H4 (cell line): ENCODE data around the gene UBA7. TPM values are rescaled to one million over a fixed set of nuclear protein-coding genes. Genes with fewer than 3 reads are reported as not detected.
"Not testable (repeated sequence)": the region's sequence is repeated elsewhere in the genome, so short reads cannot be mapped to it uniquely, and the experiment has no call there.

ENCODE experiments used
- DNase-seq: peaks from one replicate; pipeline ENCODE4 v3.0.0-alpha.2; 2015; ENCODE audit warnings: low spot score
- total RNA-seq: library from RNA; depleted of rRNA; stranded (reverse); fragments of >200 nt; shearing (Covaris generic); gene quantifications from 2 replicates; pipeline ENCODE4 v1.2.3, GENCODE V29; 2014

UBA7 gene
- total RNA-seq, 1 experiment from 2014 or later: 10.4 TPM

- no peak for DNase-seq
Measured at GRCh38 chr3:49785565-49786356, 28.0 kb downstream of the UBA7 start.

DNA sequence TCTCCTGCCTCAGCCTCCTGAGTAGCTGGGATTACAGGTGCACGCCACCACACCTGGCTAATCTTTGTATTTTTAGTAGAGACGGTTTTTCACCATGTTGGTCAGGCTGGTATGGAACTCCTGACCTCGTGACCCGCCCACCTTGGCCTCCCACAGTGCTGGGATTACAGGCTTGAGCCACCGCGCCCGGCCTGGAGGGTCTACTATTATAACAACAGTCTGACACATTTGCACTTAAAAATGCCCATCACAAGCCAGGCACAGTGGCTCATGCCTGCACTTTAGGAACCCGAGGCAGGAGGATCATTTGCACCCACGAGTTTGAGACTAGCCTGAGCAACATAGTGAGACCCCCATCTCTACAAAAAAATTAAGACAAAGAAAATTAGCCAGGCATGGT lies 31.5 kb downstream of the UBA7 start:
- not testable (repeated sequence) for DNase-seq

GRCh38 chr3:49781415-49782199 lies 32.1 kb downstream of the UBA7 start:
- no peak for DNase-seq

- DNase-seq: not testable (repeated sequence)
Measured at GRCh38 chr3:49780975-49781365, 32.8 kb downstream of the UBA7 start.

DNA sequence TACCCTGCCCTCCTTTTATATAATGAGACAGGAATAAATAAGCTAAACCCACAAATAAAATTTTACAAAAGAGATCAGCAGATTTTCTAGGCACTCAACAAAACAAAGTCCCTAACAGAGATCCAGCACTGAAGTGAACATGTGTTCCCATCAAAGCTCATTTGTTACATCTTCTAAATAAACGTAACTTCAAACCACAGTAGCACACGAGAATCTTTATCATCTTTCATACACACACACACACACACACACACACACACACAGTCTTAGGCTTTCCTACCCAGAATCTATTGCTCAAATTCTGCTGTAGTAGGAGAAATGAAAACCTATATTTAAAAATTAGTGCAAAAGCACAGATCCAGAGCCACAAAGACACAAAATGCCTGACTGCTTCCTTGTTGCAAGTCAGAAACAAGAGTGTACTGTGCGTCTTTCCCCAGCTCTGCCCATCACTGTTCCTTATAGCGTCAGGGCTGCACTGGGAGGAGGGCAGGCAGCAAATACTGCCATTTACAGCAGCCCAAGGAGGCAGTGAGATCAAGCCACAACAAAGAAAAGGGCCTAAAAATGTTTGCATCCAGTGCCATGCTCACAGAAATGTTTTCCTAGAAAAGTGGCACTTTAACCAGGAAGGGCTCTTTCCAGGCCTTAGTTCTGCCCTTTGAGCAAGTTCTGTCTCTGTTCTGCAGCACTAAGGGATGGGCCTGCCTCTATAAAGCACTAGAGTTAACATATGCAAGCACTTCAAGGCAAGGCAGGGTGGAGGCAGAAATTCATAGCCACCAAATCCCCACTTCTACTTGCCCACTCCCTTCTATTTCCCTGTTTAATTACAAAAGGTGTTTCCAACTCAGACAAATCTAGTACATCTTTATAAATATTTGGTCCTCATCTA lies 33.4 kb downstream of the UBA7 start:
- DNase-seq: no peak

DNA sequence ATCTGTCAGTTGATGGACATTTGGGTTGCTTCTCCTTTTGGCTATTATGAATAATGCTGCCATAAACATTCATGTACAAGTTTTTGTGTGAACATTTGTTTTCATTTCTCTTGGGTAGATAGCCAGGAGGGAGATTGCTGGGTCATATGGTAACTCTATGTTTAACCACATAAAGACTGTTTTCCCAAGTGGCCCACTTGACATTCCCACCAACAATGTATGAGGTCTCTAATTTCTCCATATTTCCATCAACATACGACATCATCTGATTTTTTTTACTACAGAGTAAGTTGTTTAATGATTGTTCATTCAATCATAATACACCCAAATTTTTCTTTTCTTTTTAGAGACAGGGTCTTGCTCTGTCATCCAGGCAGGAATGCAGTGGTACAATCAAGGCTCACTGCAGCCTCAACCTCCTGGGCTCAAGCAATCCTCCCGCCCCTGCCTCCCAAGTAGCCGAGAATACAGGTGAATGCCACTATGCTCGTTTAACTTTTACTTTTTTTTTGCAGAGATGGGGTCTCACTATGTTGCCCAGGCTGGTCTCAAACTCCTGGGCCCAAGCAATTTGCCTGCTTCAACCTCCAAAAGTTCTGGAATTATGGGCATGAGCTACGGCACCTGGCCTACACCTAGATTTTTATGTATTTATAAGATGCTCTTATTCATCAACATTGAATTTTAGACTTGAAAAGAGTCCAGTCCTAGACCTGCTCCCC lies 34.2 kb downstream of the UBA7 start:
- no peak for DNase-seq

GRCh38 chr3:49776101-49776500 lies 37.7 kb downstream of the UBA7 start:
- DNase-seq: not testable (repeated sequence)

GRCh38 chr3:49775538-49775937 lies 38.2 kb downstream of the UBA7 start:
- DNase-seq: no peak

DNA sequence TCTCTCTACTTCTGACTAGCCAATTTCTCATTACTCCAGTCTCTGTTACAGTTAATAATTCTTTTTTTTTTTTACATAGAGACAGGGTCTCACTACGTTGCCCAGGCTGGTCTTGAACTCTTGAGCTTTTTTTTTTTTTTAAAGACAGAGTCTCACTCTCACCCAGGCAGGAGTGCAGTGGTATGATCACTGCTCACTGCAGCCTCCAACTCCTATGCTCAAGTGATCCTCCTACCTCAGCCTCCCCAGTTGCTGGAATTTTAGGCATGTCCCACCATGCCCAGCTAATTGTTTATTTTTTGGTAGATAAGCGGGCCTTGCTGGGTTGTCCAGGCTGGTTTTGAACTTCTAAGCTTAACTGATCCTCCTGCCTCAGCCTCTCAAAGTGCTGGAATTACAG lies 41.0 kb downstream of the UBA7 start:
- no peak for DNase-seq

DNA sequence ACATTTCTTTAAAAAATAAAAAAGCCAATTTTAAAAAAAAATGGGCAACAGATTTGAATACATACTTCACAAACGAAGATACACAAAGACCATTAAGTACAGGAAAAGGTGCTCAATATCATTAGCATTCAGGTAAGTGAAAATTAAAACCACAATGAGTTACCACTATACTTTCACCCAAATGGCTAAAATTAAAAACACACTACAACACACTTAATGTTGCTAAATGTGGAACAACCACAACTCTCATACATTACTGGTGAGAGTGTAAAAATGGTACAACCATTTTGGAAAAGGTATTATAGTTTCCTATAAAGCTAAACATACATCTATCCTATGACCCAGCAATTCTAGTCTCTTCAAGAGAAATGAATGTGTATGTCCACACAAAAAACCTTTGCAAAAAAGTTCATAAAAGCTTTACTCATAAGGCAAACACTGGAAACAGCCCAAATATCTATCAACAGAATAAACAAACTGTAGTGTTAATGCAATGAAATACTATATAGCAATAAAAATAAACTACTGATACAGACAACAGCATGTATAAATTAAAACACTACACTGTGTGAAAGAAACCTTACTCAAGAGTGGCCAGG lies 42.3 kb downstream of the UBA7 start:
- DNase-seq: no peak

DNA sequence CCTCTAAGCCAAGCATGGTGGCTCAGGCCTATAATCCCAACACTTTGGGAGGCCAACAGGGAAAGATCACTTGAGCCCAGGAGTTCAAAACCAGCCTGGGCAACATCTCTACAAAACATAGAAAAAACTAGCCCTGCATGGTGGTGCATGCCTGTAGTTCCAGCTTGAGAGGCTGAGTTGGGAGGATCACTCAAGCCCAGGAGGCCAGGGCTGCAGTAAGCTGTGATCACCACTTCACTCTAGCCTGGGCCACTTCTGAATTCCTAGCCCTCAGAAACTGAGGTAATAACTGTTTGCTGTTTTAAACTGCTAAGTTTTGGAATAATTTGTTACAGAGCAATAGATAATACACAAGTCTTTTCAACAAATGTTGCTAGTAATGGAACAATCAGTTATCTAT lies 43.8 kb downstream of the UBA7 start:
- no peak for DNase-seq

- DNase-seq: no peak
Measured at GRCh38 chr3:49769286-49769915, 44.4 kb downstream of the UBA7 start.

- DNase-seq: no peak
Measured at GRCh38 chr3:49763981-49764380, 49.8 kb downstream of the UBA7 start.

- DNase-seq: no peak
Measured at GRCh38 chr3:49761661-49762060, 52.1 kb downstream of the UBA7 start.

DNA sequence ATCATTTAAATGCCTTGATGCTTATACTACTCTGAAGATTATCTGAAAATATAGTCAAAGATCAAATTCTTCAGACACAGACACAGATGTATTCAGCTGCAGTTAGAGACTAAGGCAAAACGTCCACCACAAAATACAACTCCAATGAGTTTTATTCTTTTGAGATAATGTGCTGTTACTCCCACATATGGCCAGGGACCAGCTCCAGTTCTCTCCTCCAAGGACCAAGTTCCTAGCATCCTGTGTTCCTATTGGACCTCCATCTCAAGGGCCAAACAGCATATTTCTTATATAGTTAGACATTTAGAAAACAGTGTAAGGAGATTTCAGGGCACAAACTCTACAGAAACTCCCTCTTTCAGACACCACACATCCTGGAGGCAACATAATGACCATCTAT lies 54.5 kb downstream of the UBA7 start:
- DNase-seq: no peak

GRCh38 chr3:49757197-49757596 lies 56.6 kb downstream of the UBA7 start:
- no peak for DNase-seq

DNA sequence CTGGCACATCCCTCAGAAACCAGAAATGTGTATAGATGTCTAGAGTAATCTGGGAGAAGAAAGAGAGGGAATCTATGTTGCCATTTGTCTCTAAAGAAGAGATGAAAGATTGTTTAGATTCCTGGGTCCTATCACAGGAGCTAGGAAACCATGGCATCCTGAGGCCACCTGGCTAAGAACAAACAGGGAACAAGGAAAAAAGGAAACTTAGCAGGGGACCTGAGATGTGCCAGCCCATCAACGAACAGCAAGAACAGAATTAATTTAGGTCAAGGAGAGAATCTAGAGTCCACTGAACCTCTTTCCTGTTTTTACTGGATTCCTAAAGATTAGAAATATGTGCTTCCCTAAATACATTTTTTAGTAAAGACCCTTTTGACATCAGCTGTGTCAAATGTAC lies 57.7 kb downstream of the UBA7 start:
- no peak for DNase-seq
